SK-N-SH treated with all-trans-retinoic acid at 6 μM for 48 hours (cell line): ENCODE measurements around the gene MMEL1.
"Not testable (repeated sequence)": the region's sequence is repeated elsewhere in the genome, so short reads cannot be mapped to it uniquely, and the experiment has no call there.

Source experiments
- ARNTL ChIP-seq: fragments of 450-650 bp; formaldehyde crosslinking; IDR thresholded peaks from 2 replicates; pipeline ENCODE4 v1.5.0; 2020; ENCODE audit warnings: low read depth, mild to moderate bottlenecking, moderate library complexity, borderline replicate concordance
- BACH2 ChIP-seq: fragments of 250-450 bp; sonication (Bioruptor Pico); IDR thresholded peaks from 2 replicates; pipeline ENCODE4 v1.9.0; 2021; ENCODE audit warnings: mild to moderate bottlenecking, borderline replicate concordance
- PATZ1 ChIP-seq: fragments of 250-450 bp; sonication (Bioruptor Pico); IDR thresholded peaks from 2 replicates; pipeline ENCODE4 v1.8.0; 2020; ENCODE audit warnings: mild to moderate bottlenecking, moderate library complexity, borderline replicate concordance
- RARB ChIP-seq: fragments of 250-450 bp; sonication (Bioruptor Pico); IDR thresholded peaks from 2 replicates; pipeline ENCODE4 v1.8.0; 2021; ENCODE audit warnings: mild to moderate bottlenecking, moderate library complexity
- ZFP3 ChIP-seq: fragments of 250-450 bp; sonication (Bioruptor Pico); IDR thresholded peaks from 2 replicates; pipeline ENCODE4 v1.5.0; 2020; ENCODE audit warnings: mild to moderate bottlenecking, moderate library complexity

- not testable (repeated sequence) for TF ChIP-seq ZFP3 (CRISPR knock-in tag); RARB (CRISPR knock-in tag); PATZ1 (CRISPR knock-in tag); ARNTL; BACH2 (CRISPR knock-in tag)
Measured at GRCh38 chr1:2652152-2652925, 19.5 kb upstream of the MMEL1 start.
